VCaP (cell line): ENCODE results near the gene DNM2.

ENCODE experiments used
- H3K27ac ChIP-seq: fragments of 450-650 bp; 2 replicates; pipeline ENCODE4 v1.5.1; 2017
- CTCF ChIP-seq: fragments of 450-650 bp; conservative IDR thresholded peaks from 2 replicates; pipeline ENCODE4 v1.5.1; 2017; ENCODE audit warnings: mild to moderate bottlenecking, moderate library complexity

DNM2 gene

GRCh38 chr19:10719466-10719961 lies 1.6 kb downstream of the DNM2 start:
- H3K27ac ChIP-seq: peak overlapping the region; percentile 90; the same call in 1 of the 2 replicates
- TF ChIP-seq CTCF: no peak

- H3K27ac ChIP-seq: no peak overlapping the region
- TF ChIP-seq CTCF: no peak
Measured at GRCh38 chr19:10720607-10721125, 2.8 kb downstream of the DNM2 start.

GRCh38 chr19:10723591-10723990 lies 5.7 kb downstream of the DNM2 start:
- no peak overlapping the region for H3K27ac ChIP-seq
- no peak for TF ChIP-seq CTCF

GRCh38 chr19:10724573-10725071 lies 6.7 kb downstream of the DNM2 start:
- no peak for TF ChIP-seq CTCF
- H3K27ac ChIP-seq: no peak overlapping the region

- H3K27ac ChIP-seq: no peak overlapping the region
- no peak for TF ChIP-seq CTCF
Measured at GRCh38 chr19:10725415-10725814, 7.5 kb downstream of the DNM2 start.

GRCh38 chr19:10726268-10726667 lies 8.4 kb downstream of the DNM2 start:
- no peak for TF ChIP-seq CTCF
- no peak overlapping the region for H3K27ac ChIP-seq

GRCh38 chr19:10727685-10728201 lies 9.9 kb downstream of the DNM2 start:
- TF ChIP-seq CTCF: no peak
- no peak overlapping the region for H3K27ac ChIP-seq
